Measurements from ENCODE around the gene VSTM4. TPM values are rescaled to one million over a fixed set of nuclear protein-coding genes. Genes with fewer than 3 reads are reported as not detected.
A peak's percentile ranks its signal among the peaks of the same experiment; 100 is the strongest.

VSTM4 gene
- total and polyA plus RNA-seq, 2 experiments from 2014 or later: 0.21 to 0.66 TPM

GRCh38 chr10:49089152-49089551, 26.2 kb downstream of the VSTM4 start:
- Mint-ChIP-seq H3K27me3 (ENCODE audit: insufficient read depth, low read depth, poor library complexity) (peaks cover 3% of the 10 kb centered on the region), H3K4me1 (peaks cover 4% of the 10 kb centered on the region; the same call in 2 of the 3 replicates), H3K36me3 (ENCODE audit: low read depth) (peaks cover 8% of the 10 kb centered on the region), H3K9me3 (peaks cover 15% of the 10 kb centered on the region; the same call in 2 of the 3 replicates), H3K27ac (no peak overlapping the region), H3K4me3 (no peak overlapping the region)
- ATAC-seq (peak; percentile 63), DNase-seq (ENCODE audit: low spot score) (no peak)
- Histone ChIP-seq H3K27me3 (ENCODE audit: insufficient read depth) (no peaks in the 10 kb centered on the region), H3K4me3 (no peak overlapping the region), H4K20me1 (replicated peaks; ENCODE audit: insufficient read depth) (no peaks in the 10 kb centered on the region), H3K27ac (ENCODE audit: low read depth) (no peak overlapping the region), H3K4me1 (ENCODE audit: insufficient read depth) (no peaks in the 10 kb centered on the region), H3K36me3 (ENCODE audit: insufficient read depth) (no peaks in the 10 kb centered on the region), H3K9me2 (ENCODE audit: insufficient read depth) (no peaks in the 10 kb centered on the region), H3F3A (replicated peaks; ENCODE audit: low read depth) (no peaks in the 10 kb centered on the region), H3K79me2 (replicated peaks; ENCODE audit: insufficient read depth) (no peaks in the 10 kb centered on the region), H2AFZ (no peak overlapping the region), H3K4me2 (no peak overlapping the region)
- TF ChIP-seq ZNF331 (CRISPR knock-in tag; IDR thresholded peaks at IDR 0.05; ENCODE audit: low read depth) (no peak), STAT1 (IDR thresholded peaks at IDR 0.05; ENCODE audit: unreplicated experiment) (no peak), CREB1 (CRISPR knock-in tag; IDR thresholded peaks at IDR 0.05; ENCODE audit: low read depth) (no peak)

GRCh38 chr10:49086889-49087288, 28.4 kb downstream of the VSTM4 start:
- H3K4me2 ChIP-seq: no peak overlapping the region
- H3K36me3 Mint-ChIP-seq (ENCODE audit: low read depth): peaks cover 8% of the 10 kb centered on the region
- H3K4me1 Mint-ChIP-seq: peaks cover 13% of the 10 kb centered on the region
- no peaks in the 10 kb centered on the region for H3F3A ChIP-seq (replicated peaks; ENCODE audit: low read depth)
- no peak overlapping the region for H3K4me3 ChIP-seq
- no peaks in the 10 kb centered on the region for H4K20me1 ChIP-seq (replicated peaks; ENCODE audit: insufficient read depth)
- no peak overlapping the region for H2AFZ ChIP-seq
- H3K27me3 ChIP-seq (ENCODE audit: insufficient read depth): no peaks in the 10 kb centered on the region
- no peak for ATAC-seq
- H3K27ac Mint-ChIP-seq: no peak overlapping the region
- no peaks in the 10 kb centered on the region for H3K36me3 ChIP-seq (ENCODE audit: insufficient read depth)
- H3K79me2 ChIP-seq (replicated peaks; ENCODE audit: insufficient read depth): no peaks in the 10 kb centered on the region
- peaks cover 3% of the 10 kb centered on the region for H3K27me3 Mint-ChIP-seq (ENCODE audit: insufficient read depth, low read depth, poor library complexity)
- no peak overlapping the region for H3K27ac ChIP-seq (ENCODE audit: low read depth)
- no peak for TF ChIP-seq NANOG (IDR thresholded peaks at IDR 0.05; ENCODE audit: borderline replicate concordance)
- TF ChIP-seq STAT1 (IDR thresholded peaks at IDR 0.05; ENCODE audit: unreplicated experiment): no peak
- no peak for TF ChIP-seq CTCF (conservative IDR thresholded peaks at IDR 0.05; ENCODE audit: low read depth in 2 of 2)
- no peak for TF ChIP-seq REST (IDR thresholded peaks at IDR 0.05; ENCODE audit: unreplicated experiment)
- no peak for TF ChIP-seq POLR2AphosphoS5 (IDR thresholded peaks at IDR 0.05; ENCODE audit: low read depth)
- no peak for TF ChIP-seq ZNF331 (CRISPR knock-in tag; IDR thresholded peaks at IDR 0.05; ENCODE audit: low read depth)
- peaks cover 3% of the 10 kb centered on the region; the same call in 1 of the 2 replicates for H3K4me1 ChIP-seq (ENCODE audit: insufficient read depth)
- no peak for DNase-seq (ENCODE audit: low spot score)
- no peak overlapping the region for H3K4me3 Mint-ChIP-seq
- H3K9me2 ChIP-seq (ENCODE audit: insufficient read depth): no peaks in the 10 kb centered on the region
- H3K9me3 Mint-ChIP-seq: peaks cover 15% of the 10 kb centered on the region; the same call in 2 of the 3 replicates

Data from GM23338 (cell line).